T-cell (primary cell): ENCODE measurements around the gene DSTN. TPM values are rescaled to one million over a fixed set of nuclear protein-coding genes. Genes with fewer than 3 reads are reported as not detected.
"Not testable (repeated sequence)": the region's sequence is repeated elsewhere in the genome, so short reads cannot be mapped to it uniquely, and the experiment has no call there.

Experiments used
- ATAC-seq, 4 experiments: fragments of 200-7000 bp in 3 of 4; fragments of 150-1000 bp in 1 of 4; cut with Tn5 transposase; replicated peaks in 1 of 4; 1 replicate in 3 of 4; 2 replicates in 1 of 4; pipeline ENCODE4 v1.10.0; 2021; ENCODE audit warnings: moderate library complexity in 3 of 4, mild to moderate bottlenecking in 2 of 4, moderate number of reproducible peaks in 1 of 4
- CTCF ChIA-PET, 2 donors: fragments of 300-600 bp; sonication (Branson Sonifier 250); formaldehyde crosslinking; loops; one replicate each; lab custom pipeline; 2022; ENCODE audit warnings: antibody characterized with exemption in 2 of 2; lab: Charles Lee
- POLR2A ChIA-PET, 2 donors: fragments of 300-600 bp; sonication (Branson Sonifier 250); formaldehyde crosslinking; loops; one replicate each; lab custom pipeline; 2022; ENCODE audit warnings: antibody characterized with exemption in 2 of 2; lab: Charles Lee
- DNase-seq, 35 experiments: peaks; one replicate each; pipeline versions ENCODE4 v3.0.0 to v3.0.0-alpha.2; 2013 to 2023
- H3K27ac ChIP-seq: one replicate; pipeline ENCODE4 v1.5.1; 2013; ENCODE audit warnings: low read length
- H3K27me3 ChIP-seq, 2 experiments: replicated peaks in 1 of 2; 1 replicate in 1 of 2; 2 replicates in 1 of 2; pipeline versions ENCODE4 v1.6.1 to v1.7.0; 2013; ENCODE audit warnings: low read length in 1 of 2, mixed read lengths in 1 of 2; ENCODE audit not compliant: control insufficient read depth in 2 of 2, insufficient read depth in 2 of 2; ENCODE audit errors: extremely low read depth in 1 of 2
- H3K36me3 ChIP-seq, 2 donors: 1 replicate in 1 of 2; 2 replicates in 1 of 2; pipeline versions ENCODE4 v1.6.1 to v1.7.0; 2013; ENCODE audit warnings: low read length in 1 of 2; ENCODE audit not compliant: control insufficient read depth in 2 of 2, insufficient read depth in 1 of 2; ENCODE audit errors: extremely low read depth in 1 of 2
- H3K4me1 ChIP-seq, 2 experiments: 1 replicate in 1 of 2; 2 replicates in 1 of 2; pipeline versions ENCODE4 v1.6.1 to v1.7.0; 2013; ENCODE audit warnings: low read length in 2 of 2, mixed read lengths in 1 of 2; ENCODE audit not compliant: insufficient read depth in 2 of 2, control insufficient read depth in 1 of 2; ENCODE audit errors: extremely low read depth in 1 of 2
- H3K4me3 ChIP-seq, 2 donors: 1 replicate in 1 of 2; 2 replicates in 1 of 2; pipeline versions ENCODE4 v1.5.1 to v1.7.0; 2013; ENCODE audit warnings: mild to moderate bottlenecking in 2 of 2, low read length in 1 of 2, moderate library complexity in 1 of 2; ENCODE audit not compliant: control insufficient read depth in 1 of 2; ENCODE audit errors: extremely low read depth in 1 of 2
- H3K9me3 ChIP-seq: 2 replicates; pipeline ENCODE4 v1.7.0; 2013
- H3K27ac Mint-ChIP-seq, 2 donors: one replicate each; pipeline ENCODE4 v1.8.0; 2020 to 2021; ENCODE audit warnings: mild to moderate bottlenecking in 2 of 2, mixed read lengths in 2 of 2
- H3K27me3 Mint-ChIP-seq, 2 donors: one replicate each; pipeline ENCODE4 v1.8.0; 2021 to 2022; ENCODE audit warnings: mixed read lengths in 2 of 2
- H3K36me3 Mint-ChIP-seq: one replicate; pipeline ENCODE4 v1.8.0; 2021; ENCODE audit warnings: mixed read lengths
- H3K4me1 Mint-ChIP-seq, 3 donors: one replicate each; pipeline ENCODE4 v1.8.0; 2020 to 2022; ENCODE audit warnings: mixed read lengths in 3 of 3, mild to moderate bottlenecking in 1 of 3
- H3K4me3 Mint-ChIP-seq, 3 donors: one replicate each; pipeline ENCODE4 v1.8.0; 2020 to 2022; ENCODE audit warnings: mild to moderate bottlenecking in 3 of 3, mixed read lengths in 3 of 3, moderate library complexity in 3 of 3
- H3K9me3 Mint-ChIP-seq, 3 donors: one replicate each; pipeline ENCODE4 v1.8.0; 2020 to 2022; ENCODE audit warnings: mixed read lengths in 3 of 3
- WGBS: methylation state at CpG from one replicate; pipeline ENCODE4 v1.1.5; 2013; ENCODE audit warnings: missing lambda C conversion rate; ENCODE audit not compliant: insufficient coverage; 5-methylcytosine and 5-hydroxymethylcytosine counted together
- total RNA-seq, 35 experiments: library from RNA in 6 of 35; stranded (reverse) in 6 of 35; fragments of 120-200 nt in 1 of 35; gene quantifications; one replicate each; pipeline versions ENCODE4 v1.2.1 to v1.2.4 and lab custom pipeline; 2013 to 2026

The DSTN gene
- total RNA-seq, 5 donors from 2014 or later (not counting 1 experiment from before 2014, with no cell fraction given) = 36.3 to 41.7 (median 41.3) TPM

DNA sequence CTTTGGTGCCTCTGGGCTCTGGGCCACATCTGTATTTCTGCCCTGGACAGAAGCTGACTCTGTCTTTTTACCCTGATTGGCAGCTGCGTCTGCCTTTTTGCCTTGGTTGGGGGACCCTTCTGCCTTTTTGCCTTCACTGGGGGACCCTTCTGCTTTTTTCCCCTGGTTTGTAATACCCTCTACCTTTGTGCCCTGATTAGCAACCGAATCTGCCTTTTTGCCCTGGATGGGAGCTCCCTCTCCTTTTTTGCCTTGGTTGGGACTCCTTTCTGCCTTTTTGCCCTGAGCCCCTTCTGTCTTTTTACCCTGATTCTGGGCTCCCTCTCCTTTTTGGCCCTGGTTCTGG is 88.7 kb downstream of the DSTN start:
- ChIA-PET POLR2A (no interaction called here), CTCF (interaction anchor here in 1 of 2 donors (0.7 kb wide), 1 partner anchor 276 kb away, joined by 3 read pairs; no protein-coding TSS in a partner anchor)
- Histone ChIP-seq H3K4me3 (no peak overlapping the region), H3K36me3 (peaks cover 0 to 14% of the 10 kb centered on the region in 2 donors), H3K4me1 (peaks cover 0 to 4% of the 10 kb centered on the region in 2 experiments), H3K27ac (no peak overlapping the region), H3K27me3 (no peaks in the 10 kb centered on the region), H3K9me3 (no peaks in the 10 kb centered on the region)
- no peak overlapping the region for H3K27ac Mint-ChIP-seq
- H3K36me3 Mint-ChIP-seq = peaks cover 33% of the 10 kb centered on the region
- no peaks in the 10 kb centered on the region for H3K27me3 Mint-ChIP-seq
- no peak overlapping the region for H3K4me3 Mint-ChIP-seq
- WGBS = 100% methylated on average over 2 of the region's 2 CpGs
- H3K4me1 Mint-ChIP-seq = peaks cover 0 to 27% (median 6%) of the 10 kb centered on the region in 3 donors
- H3K9me3 Mint-ChIP-seq = no peaks in the 10 kb centered on the region
- ATAC-seq = no peak
- DNase-seq = no peak

DNA sequence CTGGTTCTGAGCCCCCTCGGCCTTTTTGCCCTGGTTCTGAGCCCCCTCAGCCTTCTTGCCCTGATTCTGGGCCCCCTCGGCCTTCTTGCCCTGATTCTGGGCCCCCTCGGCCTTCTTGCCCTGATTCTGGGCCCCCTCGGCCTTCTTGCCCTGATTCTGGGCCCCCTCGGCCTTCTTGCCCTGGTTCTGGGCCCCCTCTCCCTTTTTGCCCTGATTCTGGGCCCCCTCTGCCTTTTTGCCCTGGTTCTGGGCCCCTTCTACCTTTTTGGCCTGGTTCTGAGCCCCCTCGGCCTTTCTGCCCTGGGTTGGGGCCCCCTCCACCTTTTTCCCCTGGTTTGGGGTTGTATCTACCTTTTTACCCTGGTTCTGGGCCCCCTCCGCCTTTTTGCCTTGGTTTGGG is 89.5 kb downstream of the DSTN start:
- POLR2A ChIA-PET, H3K27me3 ChIP-seq, H3K27ac Mint-ChIP-seq, H3K4me1 ChIP-seq, CTCF ChIA-PET, ATAC-seq, H3K4me3 ChIP-seq, H3K27ac ChIP-seq, H3K4me3 Mint-ChIP-seq, H3K9me3 Mint-ChIP-seq, H3K27me3 Mint-ChIP-seq, DNase-seq, H3K9me3 ChIP-seq: not testable (repeated sequence)
- WGBS = no CpG with 5 or more reads among the region's 7 CpGs
- H3K4me1 Mint-ChIP-seq = peaks cover 5 to 34% (median 10%) of the 10 kb centered on the region in 3 donors
- H3K36me3 Mint-ChIP-seq = peaks cover 31% of the 10 kb centered on the region
- H3K36me3 ChIP-seq = peaks cover 0 to 14% of the 10 kb centered on the region in 2 donors

Other genes with a start within 250 kb of the DSTN start
- under 1 TPM; 0.25 to 0.53 (median 0.30) TPM for gene BFSP1, start 38.7 kb upstream of the DSTN start, total RNA-seq
- gene RRBP1, start 112.2 kb downstream of the DSTN start, total RNA-seq = 10 to 100 TPM; 26.3 to 32.4 (median 30.1) TPM
- gene BANF2, start 129.9 kb downstream of the DSTN start, total RNA-seq = not detected